Measurements from ENCODE around the gene ICE1.
A peak's percentile ranks its signal among the peaks of the same experiment; 100 is the strongest.

The ICE1 gene

DNA sequence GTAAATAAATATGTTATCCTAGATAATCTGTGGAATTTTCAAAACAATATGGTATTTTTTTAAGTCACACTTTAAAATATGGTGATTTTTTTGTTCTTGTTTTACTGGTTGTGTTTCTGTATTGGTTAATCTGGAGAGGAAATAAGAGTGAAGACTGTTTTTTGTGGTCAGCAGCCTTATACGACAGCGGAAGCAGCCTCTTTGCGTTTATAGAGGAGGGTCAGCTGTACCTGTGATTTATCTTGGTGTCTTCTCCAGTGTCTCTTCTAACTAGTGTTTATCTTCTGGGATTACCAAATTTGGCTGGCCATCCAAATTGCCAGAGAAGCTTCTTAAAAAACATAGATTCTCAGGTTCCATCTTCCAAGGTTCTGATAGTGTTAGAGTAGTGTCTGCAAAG, 58.7 kb downstream of the ICE1 start:
- Histone ChIP-seq H3K4me1 (ENCODE audit: control insufficient read depth, insufficient read depth, low read depth, low read length) (peaks cover 7% of the 10 kb centered on the region), H2BK120ac (ENCODE audit: low read depth, low read length) (no peak overlapping the region), H2AFZ (ENCODE audit: low read depth, low read length) (no peak overlapping the region), H3K18ac (ENCODE audit: low read depth in 1 of 2, low read length in 2 of 2) (no peak overlapping the region), H2BK12ac (ENCODE audit: low read length in 2 of 2) (no peak overlapping the region), H4K8ac (ENCODE audit: low read length) (no peak overlapping the region), H3K4me2 (ENCODE audit: low read length, poor library complexity, severe bottlenecking) (no peak overlapping the region), H3K79me1 (replicated peaks; ENCODE audit: low read length, poor library complexity, severe bottlenecking) (peaks cover 11% of the 10 kb centered on the region), H3K9ac (ENCODE audit: low read length) (no peak overlapping the region), H3K14ac (ENCODE audit: low read length in 2 of 2) (no peak overlapping the region), H2BK5ac (ENCODE audit: low read depth, low read length, poor library complexity, severe bottlenecking) (no peak overlapping the region), H3K27ac (ENCODE audit: low read length, poor library complexity, severe bottlenecking) (no peak overlapping the region), H2BK15ac (ENCODE audit: low read depth, poor library complexity, severe bottlenecking) (no peak overlapping the region), H4K91ac (ENCODE audit: low read length) (no peak overlapping the region), H3K4ac (ENCODE audit: low read depth in 1 of 2, low read length in 2 of 2) (no peak overlapping the region), H3K27me3 (ENCODE audit: control insufficient read depth in 1 of 2, insufficient read depth in 1 of 2, low read length in 2 of 2) (no peaks in the 10 kb centered on the region), H3K4me3 (ENCODE audit: insufficient read depth in 1 of 2, low read depth in 1 of 2, low read length in 2 of 2) (no peak overlapping the region), H2AK5ac (ENCODE audit: low read length, severe bottlenecking) (no peak overlapping the region), H3K36me3 (ENCODE audit: control insufficient read depth in 1 of 2, insufficient read depth in 2 of 2, low read depth in 1 of 2, low read length in 2 of 2) (peaks cover 8 to 47% of the 10 kb centered on the region in 2 experiments), H3K23ac (ENCODE audit: low read length in 2 of 2) (no peak overlapping the region), H3K9me3 (ENCODE audit: control insufficient read depth, low read length) (no peaks in the 10 kb centered on the region)
- DNase-seq: no peak
- 100% methylated on average over 3 of the region's 3 CpGs for WGBS

DNA sequence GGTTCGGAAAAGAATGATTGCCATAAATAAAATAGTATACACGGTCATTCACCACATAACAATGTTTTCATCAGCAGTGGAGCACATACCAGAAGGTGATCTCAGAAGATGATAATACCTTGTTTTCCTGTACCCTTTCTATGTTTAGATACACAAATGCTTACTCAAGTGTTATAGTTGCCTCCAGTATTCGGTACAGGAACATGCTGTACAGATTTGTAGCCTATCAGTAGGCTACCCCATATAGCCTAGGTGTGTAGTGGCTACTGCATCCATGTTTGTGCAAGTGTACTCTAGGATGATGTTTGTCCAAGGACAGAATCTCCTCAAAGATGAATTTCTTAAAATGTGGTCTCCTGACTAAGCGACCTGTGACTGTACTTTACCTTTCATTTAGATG, 59.2 kb downstream of the ICE1 start:
- no peaks in the 10 kb centered on the region for H3K27me3 ChIP-seq (ENCODE audit: control insufficient read depth in 1 of 2, insufficient read depth in 1 of 2, low read length in 2 of 2)
- 100% methylated on average over 1 of the region's 4 CpGs for WGBS

DNA sequence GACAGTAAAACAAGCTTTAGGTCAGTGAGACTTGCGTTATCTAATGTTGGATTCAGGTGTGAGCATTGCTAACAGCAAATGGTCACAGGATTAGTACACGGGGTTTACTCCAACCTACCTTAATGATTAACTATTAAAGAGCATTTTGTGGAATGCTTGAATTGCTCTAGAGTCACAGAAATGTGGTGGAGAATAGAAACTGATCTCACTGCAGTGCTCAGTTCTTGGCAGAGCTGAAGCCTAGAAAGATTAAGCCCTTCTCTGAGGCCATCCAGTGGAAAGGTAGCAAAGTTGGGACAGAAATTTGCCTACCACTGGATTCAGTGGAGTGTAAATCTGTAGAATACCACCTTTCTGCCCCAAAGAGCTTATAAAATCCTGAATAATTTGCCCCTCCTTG, 60.9 kb downstream of the ICE1 start:
- no peak overlapping the region for H2BK12ac ChIP-seq (ENCODE audit: low read length in 2 of 2)
- no peak overlapping the region for H3K23ac ChIP-seq (ENCODE audit: low read length in 2 of 2)
- no peak overlapping the region for H3K18ac ChIP-seq (ENCODE audit: low read depth in 1 of 2, low read length in 2 of 2)
- H3K14ac ChIP-seq (ENCODE audit: low read length in 2 of 2): no peak overlapping the region
- no peak overlapping the region for H2AFZ ChIP-seq (ENCODE audit: low read depth, low read length)
- no peak overlapping the region for H4K91ac ChIP-seq (ENCODE audit: low read length)
- no peak overlapping the region for H4K8ac ChIP-seq (ENCODE audit: low read length)
- 100% methylated on average over 1 of the region's 2 CpGs for WGBS
- H3K9me3 ChIP-seq (ENCODE audit: control insufficient read depth, low read length): no peaks in the 10 kb centered on the region
- no peak overlapping the region for H2BK5ac ChIP-seq (ENCODE audit: low read depth, low read length, poor library complexity, severe bottlenecking)
- peaks cover 18% of the 10 kb centered on the region for H3K79me1 ChIP-seq (replicated peaks; ENCODE audit: low read length, poor library complexity, severe bottlenecking)
- peaks cover 7% of the 10 kb centered on the region for H3K4me1 ChIP-seq (ENCODE audit: control insufficient read depth, insufficient read depth, low read depth, low read length)
- H3K27ac ChIP-seq (ENCODE audit: low read length, poor library complexity, severe bottlenecking): peak overlapping the region; percentile 39
- no peak overlapping the region for H2BK15ac ChIP-seq (ENCODE audit: low read depth, poor library complexity, severe bottlenecking)
- no peak overlapping the region for H3K9ac ChIP-seq (ENCODE audit: low read length)
- no peak for DNase-seq
- no peak overlapping the region for H3K4me3 ChIP-seq (ENCODE audit: insufficient read depth in 1 of 2, low read depth in 1 of 2, low read length in 2 of 2)
- peaks cover 3 to 39% of the 10 kb centered on the region in 2 experiments for H3K36me3 ChIP-seq (ENCODE audit: control insufficient read depth in 1 of 2, insufficient read depth in 2 of 2, low read depth in 1 of 2, low read length in 2 of 2)
- H2BK120ac ChIP-seq (ENCODE audit: low read depth, low read length): no peak overlapping the region
- no peak overlapping the region for H3K4ac ChIP-seq (ENCODE audit: low read depth in 1 of 2, low read length in 2 of 2)
- no peaks in the 10 kb centered on the region for H3K27me3 ChIP-seq (ENCODE audit: control insufficient read depth in 1 of 2, insufficient read depth in 1 of 2, low read length in 2 of 2)
- no peak overlapping the region for H2AK5ac ChIP-seq (ENCODE audit: low read length, severe bottlenecking)
- H3K4me2 ChIP-seq (ENCODE audit: low read length, poor library complexity, severe bottlenecking): no peak overlapping the region

More for the DNA sequence above, 59.2 kb downstream of the ICE1 start:
- H3K9ac ChIP-seq (ENCODE audit: low read length): no peak overlapping the region
- H4K91ac ChIP-seq (ENCODE audit: low read length): no peak overlapping the region
- peaks cover 11% of the 10 kb centered on the region for H3K79me1 ChIP-seq (replicated peaks; ENCODE audit: low read length, poor library complexity, severe bottlenecking)
- no peak overlapping the region for H2BK5ac ChIP-seq (ENCODE audit: low read depth, low read length, poor library complexity, severe bottlenecking)
- no peak overlapping the region for H2BK120ac ChIP-seq (ENCODE audit: low read depth, low read length)
- H3K36me3 ChIP-seq (ENCODE audit: control insufficient read depth in 1 of 2, insufficient read depth in 2 of 2, low read depth in 1 of 2, low read length in 2 of 2): peaks cover 4 to 47% of the 10 kb centered on the region in 2 experiments
- no peak overlapping the region for H3K23ac ChIP-seq (ENCODE audit: low read length in 2 of 2)
- H3K4me1 ChIP-seq (ENCODE audit: control insufficient read depth, insufficient read depth, low read depth, low read length): peaks cover 7% of the 10 kb centered on the region
- H2AK5ac ChIP-seq (ENCODE audit: low read length, severe bottlenecking): no peak overlapping the region
- H3K14ac ChIP-seq (ENCODE audit: low read length in 2 of 2): no peak overlapping the region
- no peak overlapping the region for H2BK12ac ChIP-seq (ENCODE audit: low read length in 2 of 2)
- H3K9me3 ChIP-seq (ENCODE audit: control insufficient read depth, low read length): no peaks in the 10 kb centered on the region
- DNase-seq: no peak
- no peak overlapping the region for H3K4me3 ChIP-seq (ENCODE audit: insufficient read depth in 1 of 2, low read depth in 1 of 2, low read length in 2 of 2)
- H3K18ac ChIP-seq (ENCODE audit: low read depth in 1 of 2, low read length in 2 of 2): no peak overlapping the region
- H3K27ac ChIP-seq (ENCODE audit: low read length, poor library complexity, severe bottlenecking): no peak overlapping the region
- no peak overlapping the region for H3K4ac ChIP-seq (ENCODE audit: low read depth in 1 of 2, low read length in 2 of 2)
- no peak overlapping the region for H3K4me2 ChIP-seq (ENCODE audit: low read length, poor library complexity, severe bottlenecking)
- no peak overlapping the region for H4K8ac ChIP-seq (ENCODE audit: low read length)
- H2AFZ ChIP-seq (ENCODE audit: low read depth, low read length): no peak overlapping the region
- no peak overlapping the region for H2BK15ac ChIP-seq (ENCODE audit: low read depth, poor library complexity, severe bottlenecking)

DNA sequence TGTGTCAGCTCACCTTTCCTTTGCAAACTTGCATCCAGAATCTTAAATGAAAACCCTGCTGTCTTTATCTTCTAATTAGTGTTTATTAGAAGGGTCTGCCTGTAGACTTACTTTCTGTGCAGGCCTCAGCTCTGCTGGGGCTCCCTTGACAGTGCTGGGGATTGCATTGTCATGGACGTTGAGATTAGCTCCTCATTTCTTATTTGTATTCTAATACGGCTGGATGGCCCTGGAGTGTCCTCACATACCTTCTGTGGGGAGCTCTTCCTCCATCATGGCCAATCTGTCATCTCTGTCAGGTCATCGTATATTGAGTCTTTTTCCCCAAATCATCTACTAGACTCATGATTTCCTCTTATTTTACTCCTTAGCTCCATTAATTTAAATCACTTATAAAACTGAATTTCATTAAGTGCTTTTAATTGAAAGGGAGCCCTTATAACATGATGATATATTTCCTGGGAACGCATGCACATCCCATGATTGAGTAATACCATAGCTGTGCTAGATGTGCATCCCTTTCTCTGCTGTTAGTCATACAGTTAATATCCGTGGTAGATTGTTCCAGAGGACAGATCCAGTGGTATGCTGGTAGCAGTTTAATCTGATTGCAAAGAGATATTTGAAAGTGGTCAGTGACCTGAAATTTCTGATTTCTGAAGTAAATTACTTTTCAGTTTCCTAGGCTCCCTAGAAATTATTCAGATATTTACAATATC, 61.6 kb downstream of the ICE1 start:
- no peak overlapping the region for H3K4me3 ChIP-seq (ENCODE audit: insufficient read depth in 1 of 2, low read depth in 1 of 2, low read length in 2 of 2)
- H4K8ac ChIP-seq (ENCODE audit: low read length): no peak overlapping the region
- no peak overlapping the region for H2BK5ac ChIP-seq (ENCODE audit: low read depth, low read length, poor library complexity, severe bottlenecking)
- no peaks in the 10 kb centered on the region for H3K9me3 ChIP-seq (ENCODE audit: control insufficient read depth, low read length)
- peaks cover 7% of the 10 kb centered on the region for H3K4me1 ChIP-seq (ENCODE audit: control insufficient read depth, insufficient read depth, low read depth, low read length)
- H3K4ac ChIP-seq (ENCODE audit: low read depth in 1 of 2, low read length in 2 of 2): no peak overlapping the region
- H3K27ac ChIP-seq (ENCODE audit: low read length, poor library complexity, severe bottlenecking): peak overlapping the region; percentile 39
- no peak overlapping the region for H4K91ac ChIP-seq (ENCODE audit: low read length)
- H3K79me1 ChIP-seq (replicated peaks; ENCODE audit: low read length, poor library complexity, severe bottlenecking): peaks cover 18% of the 10 kb centered on the region
- H3K27me3 ChIP-seq (ENCODE audit: control insufficient read depth in 1 of 2, insufficient read depth in 1 of 2, low read length in 2 of 2): no peaks in the 10 kb centered on the region
- H2AFZ ChIP-seq (ENCODE audit: low read depth, low read length): no peak overlapping the region
- 90% methylated on average over 5 of the region's 5 CpGs for WGBS
- no peak overlapping the region for H3K23ac ChIP-seq (ENCODE audit: low read length in 2 of 2)
- no peak overlapping the region for H2BK15ac ChIP-seq (ENCODE audit: low read depth, poor library complexity, severe bottlenecking)
- H3K36me3 ChIP-seq (ENCODE audit: control insufficient read depth in 1 of 2, insufficient read depth in 2 of 2, low read depth in 1 of 2, low read length in 2 of 2): peaks cover 5 to 40% of the 10 kb centered on the region in 2 experiments
- no peak overlapping the region for H3K4me2 ChIP-seq (ENCODE audit: low read length, poor library complexity, severe bottlenecking)
- H2BK12ac ChIP-seq (ENCODE audit: low read length in 2 of 2): no peak overlapping the region
- peak; percentile 13 for DNase-seq
- H3K9ac ChIP-seq (ENCODE audit: low read length): no peak overlapping the region
- no peak overlapping the region for H2BK120ac ChIP-seq (ENCODE audit: low read depth, low read length)
- no peak overlapping the region for H3K18ac ChIP-seq (ENCODE audit: low read depth in 1 of 2, low read length in 2 of 2)
- H2AK5ac ChIP-seq (ENCODE audit: low read length, severe bottlenecking): no peak overlapping the region
- H3K14ac ChIP-seq (ENCODE audit: low read length in 2 of 2): no peak overlapping the region
